Adipocyte (in vitro differentiated cells): ENCODE measurements around the gene MZT1.
"Not testable (repeated sequence)": the region's sequence is repeated elsewhere in the genome, so short reads cannot be mapped to it uniquely, and the experiment has no call there.

Experiments used
- DNase-seq: peaks from one replicate; pipeline ENCODE4 v3.0.0-alpha.2; 2015; ENCODE audit warnings: low read depth
- H3K27me3 ChIP-seq: replicated peaks from 2 replicates; pipeline ENCODE4 v1.7.0; 2013; ENCODE audit warnings: mild to moderate bottlenecking, low read length, moderate library complexity; ENCODE audit not compliant: control insufficient read depth, insufficient read depth
- H3K36me3 ChIP-seq: 2 replicates; pipeline ENCODE4 v1.7.0; 2013; ENCODE audit warnings: low read length, mild to moderate bottlenecking, moderate library complexity; ENCODE audit not compliant: control insufficient read depth, insufficient read depth, severe bottlenecking
- H3K4me1 ChIP-seq: 2 replicates; pipeline ENCODE4 v1.7.0; 2013; ENCODE audit warnings: mild to moderate bottlenecking, low read length, moderate library complexity; ENCODE audit not compliant: control insufficient read depth, insufficient read depth
- H3K4me3 ChIP-seq: 2 replicates; pipeline ENCODE4 v1.7.0; 2013; ENCODE audit warnings: mild to moderate bottlenecking, low read length, moderate library complexity
- H3K9ac ChIP-seq: 2 replicates; pipeline ENCODE4 v1.7.0; 2013; ENCODE audit warnings: mild to moderate bottlenecking, low read length, moderate library complexity
- H3K9me3 ChIP-seq: 2 replicates; pipeline ENCODE4 v1.7.0; 2013; ENCODE audit warnings: mild to moderate bottlenecking, low read length, moderate library complexity; ENCODE audit not compliant: control insufficient read depth

The MZT1 gene

DNA sequence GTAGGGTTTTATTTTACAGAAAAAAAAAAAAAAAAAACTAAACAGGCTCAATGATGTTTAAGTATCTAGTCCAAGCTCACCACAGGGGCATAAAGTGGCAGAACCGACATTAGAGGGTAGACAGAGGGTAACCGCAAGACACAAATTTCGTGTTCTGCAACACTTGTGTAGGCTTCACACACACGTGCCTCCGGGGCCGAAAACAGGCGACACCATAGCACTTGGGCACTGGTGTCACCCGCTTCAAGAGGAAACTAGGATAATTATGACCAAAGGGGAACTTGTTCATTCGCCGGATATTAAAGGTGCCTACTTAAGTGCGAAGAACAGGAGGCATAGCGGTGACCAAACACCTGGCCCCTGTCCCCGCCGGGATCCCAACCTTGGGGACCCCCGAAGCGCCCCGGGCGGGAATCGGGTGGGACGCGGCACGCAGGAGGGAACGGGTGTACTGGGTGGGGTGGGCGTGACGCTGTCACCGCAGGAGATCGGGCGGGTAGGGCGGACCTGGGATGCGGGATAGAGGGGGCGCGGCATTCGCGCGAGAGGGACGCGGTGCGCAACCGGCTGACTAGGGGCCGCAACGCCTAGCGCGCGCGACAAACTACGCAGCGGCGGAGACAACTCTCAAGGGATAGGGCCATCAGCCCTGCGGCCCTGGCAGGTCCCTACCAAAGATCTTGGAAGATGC lies 558 bp downstream of the MZT1 start:
- peaks cover 13% of the 10 kb centered on the region for H3K4me1 ChIP-seq
- peak overlapping the region; percentile 94 for H3K9ac ChIP-seq
- no peaks in the 10 kb centered on the region for H3K27me3 ChIP-seq
- no peaks in the 10 kb centered on the region for H3K9me3 ChIP-seq
- peak overlapping the region; percentile 95 for H3K4me3 ChIP-seq
- DNase-seq = peak; percentile 66
- no peaks in the 10 kb centered on the region for H3K36me3 ChIP-seq

DNA sequence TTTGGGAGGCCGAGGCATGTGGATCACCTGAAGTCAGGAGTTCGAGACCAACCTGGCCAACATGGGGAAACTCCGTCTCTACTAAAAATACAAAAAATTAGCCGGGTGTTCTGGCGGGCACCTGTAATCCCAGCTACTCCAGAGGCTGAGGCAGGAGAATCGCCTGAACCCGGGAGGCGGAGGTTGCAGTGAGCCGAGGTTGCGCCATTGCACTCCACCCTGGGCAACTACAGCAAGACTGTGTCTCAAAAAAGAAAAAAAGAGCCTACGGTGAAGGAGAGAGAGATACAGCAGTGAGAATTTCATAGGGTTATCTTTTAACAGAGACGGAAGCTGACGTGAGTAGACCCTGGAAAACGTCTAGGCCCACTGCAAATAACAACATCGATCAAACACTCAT lies 1.2 kb downstream of the MZT1 start:
- H3K36me3 ChIP-seq = not testable (repeated sequence)

DNA sequence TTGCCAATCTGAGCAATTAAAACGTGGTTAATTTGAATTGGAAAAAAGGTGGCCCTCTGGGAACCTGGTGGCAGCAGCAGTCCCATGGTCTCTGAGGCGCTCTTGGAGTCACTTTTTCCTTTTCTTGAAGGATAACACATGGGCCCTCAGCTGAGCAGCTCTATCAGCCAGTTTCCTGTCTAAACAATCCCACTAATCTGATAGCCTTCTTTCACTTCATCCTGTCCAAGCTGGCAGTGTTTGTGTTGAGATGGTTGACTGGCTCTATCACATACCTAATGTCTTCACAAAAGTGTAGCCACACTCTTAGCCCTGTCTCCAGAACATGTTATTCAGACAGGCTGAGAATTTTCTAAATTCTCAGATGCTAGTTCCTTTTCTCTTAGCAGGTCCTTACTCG lies 10.7 kb downstream of the MZT1 start:
- no peak for DNase-seq
- Histone ChIP-seq H3K27me3 (no peaks in the 10 kb centered on the region), H3K36me3 (peaks cover 17% of the 10 kb centered on the region), H3K9me3 (no peaks in the 10 kb centered on the region), H3K4me3 (no peak overlapping the region), H3K4me1 (no peaks in the 10 kb centered on the region), H3K9ac (no peak overlapping the region)

More for the DNA sequence above, 1.2 kb downstream of the MZT1 start:
- Histone ChIP-seq H3K4me1 (peaks cover 13% of the 10 kb centered on the region), H3K4me3 (peak overlapping the region; percentile 95), H3K9ac (peak overlapping the region; percentile 94)
- H3K9me3 ChIP-seq, H3K27me3 ChIP-seq, DNase-seq: not testable (repeated sequence)

DNA sequence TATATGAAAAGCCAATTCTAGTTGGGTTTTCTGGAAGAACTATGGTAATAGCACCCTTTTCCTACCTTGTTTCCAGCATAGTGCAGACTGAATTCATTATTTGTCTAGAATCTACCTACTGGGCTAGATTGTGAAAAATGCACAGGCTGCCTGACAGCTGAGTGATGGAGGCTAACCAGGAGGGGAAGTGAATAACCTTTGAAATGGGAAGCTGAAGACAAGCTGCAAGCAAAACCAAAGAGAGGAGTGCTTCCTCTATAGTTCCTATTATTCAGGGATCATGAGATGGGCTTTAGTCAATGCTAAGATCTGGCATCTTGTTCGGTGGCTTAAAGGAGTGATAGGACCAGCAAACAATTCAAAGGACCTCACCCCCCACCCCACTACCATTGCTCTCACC lies 26.9 kb downstream of the MZT1 start:
- Histone ChIP-seq H3K4me1 (peaks cover 4% of the 10 kb centered on the region), H3K9ac (no peak overlapping the region), H3K36me3 (no peaks in the 10 kb centered on the region), H3K9me3 (no peaks in the 10 kb centered on the region), H3K27me3 (no peaks in the 10 kb centered on the region), H3K4me3 (no peak overlapping the region)
- no peak for DNase-seq

DNA sequence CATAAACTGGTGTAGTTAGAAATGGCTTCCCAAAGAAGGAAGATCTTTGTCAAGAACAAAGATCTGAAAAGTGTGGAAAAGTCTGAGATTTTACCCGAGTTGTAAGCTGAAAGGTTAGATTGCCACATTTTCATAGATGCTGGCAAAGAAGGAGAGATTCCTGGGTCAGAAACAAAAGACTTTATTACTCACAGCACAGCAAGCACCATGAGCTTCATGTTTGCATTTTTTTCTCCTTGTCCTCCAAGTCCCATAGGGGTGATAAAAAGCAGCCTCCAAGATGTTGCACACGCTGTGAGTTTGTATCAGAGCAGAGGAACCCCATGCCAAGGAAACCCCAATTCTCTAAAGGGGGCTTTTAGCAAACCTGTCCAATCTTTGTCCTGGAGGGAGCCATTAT lies 29.3 kb downstream of the MZT1 start:
- Histone ChIP-seq H3K36me3 (no peaks in the 10 kb centered on the region), H3K9ac (no peak overlapping the region)

DNA sequence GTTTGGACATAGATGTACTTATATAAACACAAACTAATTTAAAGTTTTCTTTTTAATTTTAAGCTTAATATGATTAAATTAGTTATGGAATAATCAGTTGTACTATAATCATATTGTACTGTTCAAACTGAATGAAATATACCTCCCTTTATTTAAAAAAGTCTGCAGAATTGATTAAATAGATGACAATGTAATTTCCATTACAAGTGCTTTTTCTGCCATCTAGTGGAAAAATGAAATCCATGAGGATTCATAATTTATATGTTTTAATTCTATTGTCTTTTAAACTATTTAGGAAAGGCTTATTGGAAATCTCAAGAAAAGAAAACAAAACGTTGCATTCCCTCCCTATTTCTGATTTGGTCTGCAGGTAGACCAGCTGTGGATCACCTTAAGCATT lies 30.9 kb downstream of the MZT1 start:
- H3K9me3 ChIP-seq = peaks cover 7% of the 10 kb centered on the region
- H3K4me1 ChIP-seq = peaks cover 4% of the 10 kb centered on the region
- H3K27me3 ChIP-seq = no peaks in the 10 kb centered on the region
- DNase-seq = peak; percentile 69
- no peak overlapping the region for H3K9ac ChIP-seq
- no peak overlapping the region for H3K4me3 ChIP-seq
- no peaks in the 10 kb centered on the region for H3K36me3 ChIP-seq

More for the DNA sequence above, 29.3 kb downstream of the MZT1 start:
- no peak overlapping the region for H3K4me3 ChIP-seq
- no peak for DNase-seq
- no peaks in the 10 kb centered on the region for H3K27me3 ChIP-seq
- peaks cover under 1% of the 10 kb centered on the region for H3K9me3 ChIP-seq
- peaks cover 4% of the 10 kb centered on the region for H3K4me1 ChIP-seq

DNA sequence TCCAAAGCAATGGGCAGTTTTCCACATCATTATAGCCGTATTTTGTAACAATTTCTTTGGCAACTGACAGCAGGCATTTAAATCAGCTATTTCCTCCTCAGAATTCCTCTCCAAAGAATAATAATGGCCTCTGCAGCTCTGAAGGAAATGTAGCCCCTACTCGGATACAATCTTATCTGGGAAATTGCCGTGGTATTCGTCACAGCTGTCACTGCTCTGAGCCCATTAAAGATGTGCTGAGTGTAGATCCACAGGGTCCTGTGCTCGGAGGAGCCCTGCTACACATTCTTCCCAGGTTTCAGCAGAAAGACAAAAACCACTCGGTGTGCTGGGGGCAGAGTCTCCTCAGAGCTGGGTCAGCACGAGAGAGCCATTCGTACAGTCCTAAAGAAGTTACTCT lies 33.1 kb downstream of the MZT1 start:
- Histone ChIP-seq H3K4me1 (peaks cover 4% of the 10 kb centered on the region), H3K27me3 (no peaks in the 10 kb centered on the region), H3K9me3 (peaks cover 7% of the 10 kb centered on the region), H3K4me3 (no peak overlapping the region), H3K36me3 (no peaks in the 10 kb centered on the region), H3K9ac (no peak overlapping the region)
- no peak for DNase-seq

DNA sequence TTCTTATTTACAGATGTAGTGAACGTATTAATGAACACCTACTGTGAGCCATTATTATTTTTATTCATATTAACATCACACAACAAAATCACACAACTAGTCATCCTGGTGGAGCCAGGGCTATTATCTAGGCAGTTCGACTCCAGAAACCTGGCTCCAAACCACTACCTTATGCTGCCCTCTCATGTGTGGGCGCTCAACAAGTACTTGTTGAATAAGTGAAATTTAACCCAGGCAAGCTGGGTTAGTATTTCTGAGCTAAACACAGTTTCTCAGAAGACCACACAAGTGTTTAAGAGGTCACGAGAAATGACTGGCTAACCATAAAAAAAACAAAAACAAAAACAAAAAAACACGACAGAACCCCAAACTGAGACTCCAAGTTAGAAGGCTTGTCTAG lies 33.6 kb downstream of the MZT1 start:
- DNase-seq = no peak
- Histone ChIP-seq H3K9me3 (peaks cover 7% of the 10 kb centered on the region), H3K9ac (no peak overlapping the region), H3K4me3 (no peak overlapping the region), H3K4me1 (peaks cover 4% of the 10 kb centered on the region), H3K27me3 (no peaks in the 10 kb centered on the region), H3K36me3 (no peaks in the 10 kb centered on the region)

DNA sequence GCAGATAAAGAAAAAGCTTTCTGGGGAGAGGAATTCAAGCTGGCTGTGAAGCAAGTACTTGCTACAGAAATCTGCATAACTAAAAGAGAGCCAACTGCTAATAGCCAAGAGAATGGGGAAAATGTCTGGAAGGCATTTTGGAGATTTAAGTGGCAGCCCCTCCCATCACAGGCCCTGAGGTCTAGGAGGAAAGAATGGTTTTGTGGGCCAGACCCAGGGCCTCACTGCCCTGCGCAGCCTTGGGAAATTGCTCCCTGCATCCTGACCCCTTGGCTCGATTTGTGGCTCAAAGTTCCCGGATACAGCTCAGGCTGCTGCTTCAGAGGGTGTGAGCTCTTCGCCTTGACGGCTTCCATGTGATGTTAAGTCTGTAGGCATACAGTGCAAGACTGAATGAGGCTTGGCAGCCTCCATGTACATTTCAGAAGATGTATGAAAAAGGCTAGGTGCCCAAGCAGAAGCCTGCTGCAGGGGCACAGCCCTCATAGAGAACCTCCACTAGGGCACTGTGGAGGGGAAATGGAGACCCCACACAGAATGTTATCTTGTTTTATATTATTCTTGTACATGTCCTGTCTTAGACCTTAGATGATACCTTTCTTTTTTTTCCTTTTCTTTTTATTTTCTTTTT lies 34.4 kb downstream of the MZT1 start:
- Histone ChIP-seq H3K4me3 (no peak overlapping the region), H3K36me3 (no peaks in the 10 kb centered on the region), H3K9me3 (peaks cover 7% of the 10 kb centered on the region), H3K4me1 (no peaks in the 10 kb centered on the region), H3K9ac (no peak overlapping the region), H3K27me3 (no peaks in the 10 kb centered on the region)
- DNase-seq = no peak

DNA sequence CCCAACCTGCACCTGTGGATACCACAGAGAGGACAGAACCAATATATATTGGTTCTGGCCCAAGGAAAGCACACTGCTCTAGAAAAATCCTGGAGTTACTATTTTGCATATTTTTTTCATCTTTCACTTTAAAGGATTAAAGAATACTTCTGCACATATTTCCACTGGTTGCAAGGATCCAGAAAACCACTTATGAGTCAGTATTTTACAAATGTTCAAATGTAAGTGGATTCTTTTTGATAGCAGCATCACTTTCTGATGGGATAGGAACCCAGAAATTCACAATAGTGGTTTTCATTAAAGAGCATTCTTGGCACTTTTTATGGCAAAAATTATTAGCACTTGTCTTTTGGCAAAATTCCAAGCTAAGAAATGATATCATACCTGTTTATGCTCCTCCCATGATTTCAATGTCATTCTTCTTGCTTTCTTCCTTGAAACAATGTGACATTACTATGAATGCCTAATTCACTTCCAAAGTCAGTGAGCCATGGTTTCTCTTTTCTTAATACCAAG lies 38.2 kb downstream of the MZT1 start:
- Histone ChIP-seq H3K9me3 (peaks cover 7% of the 10 kb centered on the region), H3K4me1 (no peaks in the 10 kb centered on the region), H3K9ac (no peak overlapping the region), H3K36me3 (no peaks in the 10 kb centered on the region), H3K4me3 (no peak overlapping the region), H3K27me3 (no peaks in the 10 kb centered on the region)
- no peak for DNase-seq

DNA sequence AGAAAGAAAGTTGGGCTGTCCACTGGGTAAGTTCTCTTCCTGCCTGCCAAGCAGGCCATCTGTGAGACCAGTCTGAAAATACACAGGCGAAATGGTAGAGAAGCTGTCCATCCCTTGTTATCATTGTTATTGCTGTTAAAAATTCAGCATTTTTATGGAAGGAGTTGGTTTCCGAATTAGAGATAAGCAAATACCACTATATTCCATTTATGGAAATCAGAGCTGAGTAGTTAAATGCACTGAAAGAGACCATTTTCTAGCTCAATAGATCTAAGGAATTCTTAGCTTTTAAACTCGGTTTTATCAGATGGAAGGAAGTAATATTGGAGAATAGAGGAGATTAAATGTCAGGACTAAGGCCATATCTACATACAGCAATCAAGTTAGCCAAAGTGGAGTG lies 40.7 kb downstream of the MZT1 start:
- Histone ChIP-seq H3K4me3 (no peak overlapping the region), H3K27me3 (peaks cover 3% of the 10 kb centered on the region), H3K9me3 (no peaks in the 10 kb centered on the region), H3K36me3 (no peaks in the 10 kb centered on the region), H3K9ac (no peak overlapping the region), H3K4me1 (no peaks in the 10 kb centered on the region)
- no peak for DNase-seq
